Erythroblast (primary cell): Measurements from ENCODE around the gene CWC15.

Experiments used
- GATA1 ChIP-seq: IDR thresholded peaks from 2 replicates; pipeline ENCODE4 v1.6.1; 2011; ENCODE audit warnings: low read depth, mild to moderate bottlenecking, control low read depth, low read length, moderate library complexity
- POLR2A ChIP-seq: IDR thresholded peaks from 2 replicates; pipeline ENCODE4 v1.6.1; 2011; ENCODE audit warnings: mild to moderate bottlenecking, low read length

- no peak for TF ChIP-seq POLR2A
- no peak for TF ChIP-seq GATA1
These were observed 48.7 kb downstream of the CWC15 start for GRCh38 chr11:94924612-94925011.
